Smooth muscle cell (in vitro differentiated cells): ENCODE data around the gene PTPRN2. TPM values are rescaled to one million over a fixed set of nuclear protein-coding genes. Genes with fewer than 3 reads are reported as not detected.

Source experiments
- DNase-seq: peaks from one replicate; lab custom pipeline; 2025; ENCODE audit not compliant: unreplicated experiment; lab: John Stamatoyannopoulos, UW
- H2AFZ ChIP-seq: fragments of 200-600 bp; sonication (generic); 2 replicates; pipeline ENCODE4 v1.6.0; 2016; ENCODE audit warnings: antibody characterized with exemption, low read depth, mild to moderate bottlenecking
- H3F3A ChIP-seq: fragments of 200-600 bp; sonication (generic); 2 replicates; pipeline ENCODE4 v1.6.0; 2017; ENCODE audit warnings: antibody characterized with exemption, low read depth
- H3K27ac ChIP-seq: fragments of 200-600 bp; sonication (generic); 2 replicates; pipeline ENCODE4 v1.5.1; 2016; ENCODE audit warnings: low read depth, mild to moderate bottlenecking
- H3K27me3 ChIP-seq: fragments of 200-600 bp; sonication (generic); 2 replicates; pipeline ENCODE4 v1.6.1; 2016; ENCODE audit warnings: low read depth, mild to moderate bottlenecking
- H3K36me3 ChIP-seq: fragments of 200-600 bp; sonication (generic); 2 replicates; pipeline ENCODE4 v1.5.1; 2016; ENCODE audit warnings: low read depth
- H3K4me1 ChIP-seq: fragments of 200-600 bp; sonication (generic); 2 replicates; pipeline ENCODE4 v1.5.1; 2016; ENCODE audit warnings: low read depth
- H3K4me2 ChIP-seq: fragments of 200-600 bp; sonication (generic); 2 replicates; pipeline ENCODE4 v1.6.0; 2016; ENCODE audit warnings: mild to moderate bottlenecking
- H3K4me3 ChIP-seq: fragments of 200-600 bp; sonication (generic); 2 replicates; pipeline ENCODE4 v1.5.1; 2016; ENCODE audit warnings: mild to moderate bottlenecking
- H3K79me2 ChIP-seq: fragments of 200-600 bp; sonication (generic); 2 replicates; pipeline ENCODE4 v1.6.0; 2016; ENCODE audit warnings: low read depth, mild to moderate bottlenecking
- H3K9ac ChIP-seq: fragments of 200-600 bp; sonication (generic); 2 replicates; pipeline ENCODE4 v1.6.0; 2016; ENCODE audit warnings: low read depth
- H3K9me3 ChIP-seq: fragments of 200-600 bp; sonication (generic); replicated peaks from 2 replicates; pipeline ENCODE4 v1.5.1; 2016; ENCODE audit warnings: low read depth
- H4K20me1 ChIP-seq: fragments of 200-600 bp; sonication (generic); 2 replicates; pipeline ENCODE4 v1.6.0; 2016; ENCODE audit warnings: low read depth
- WGBS: methylation state at CpG from one replicate; pipeline ENCODE4 v1.1.7; 2016; ENCODE audit warnings: low lambda C conversion rate; 5-methylcytosine and 5-hydroxymethylcytosine counted together
- polyA plus RNA-seq: library from polyadenylated mRNA; unstranded; fragments of >200 nt; fragmentation: Nextera tagmentation; extraction: Ambion mirVana; gene quantifications from 2 replicates; pipeline ENCODE4 v1.2.1, GENCODE V29; 2016
- total RNA-seq: library from RNA; depleted of rRNA; stranded (reverse); fragments of >200 nt; gene quantifications from 2 replicates; pipeline ENCODE4 v1.2.3, GENCODE V29; 2014
- TF ChIP-seq, protein P1 (sequence below): fragments of 200-600 bp; sonication (generic); IDR thresholded peaks from 2 replicates; pipeline ENCODE4 v1.5.1; 2017; ENCODE audit warnings: borderline replicate concordance, mild to moderate bottlenecking, antibody characterized with exemption; ENCODE audit not compliant: insufficient read depth, poor library complexity, severe bottlenecking

The PTPRN2 gene
- total and polyA plus RNA-seq, 2 experiments from 2014 or later: 0.09 to 0.87 TPM

DNA sequence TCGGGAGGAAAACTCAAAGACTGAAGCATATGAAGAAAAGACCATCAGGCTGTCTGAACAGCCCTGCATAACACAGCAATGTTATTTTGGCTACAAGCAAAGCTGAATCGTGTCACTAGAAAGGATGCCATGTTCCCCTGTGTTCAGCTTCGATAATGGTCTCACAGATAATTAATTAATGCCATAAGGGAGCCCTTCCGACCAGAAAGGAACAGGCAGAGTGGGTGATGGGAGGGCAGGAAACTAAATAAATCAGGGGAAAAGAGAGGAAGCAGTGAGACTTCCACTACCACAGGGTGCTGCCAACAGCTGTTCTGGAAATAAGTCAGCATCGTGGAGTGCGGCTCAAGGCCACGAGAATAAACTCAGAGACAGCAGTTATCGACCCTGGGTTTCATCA, 3.2 kb downstream of the PTPRN2 start:
- H3K27ac ChIP-seq: no peak overlapping the region
- DNase-seq: no peak
- H2AFZ ChIP-seq: no peak overlapping the region
- no peak overlapping the region for H3K4me2 ChIP-seq
- H4K20me1 ChIP-seq: no peaks in the 10 kb centered on the region
- peaks cover 48% of the 10 kb centered on the region for H3K27me3 ChIP-seq
- H3K9me3 ChIP-seq: no peaks in the 10 kb centered on the region
- H3K79me2 ChIP-seq: no peaks in the 10 kb centered on the region
- TF ChIP-seq, protein P1, sequence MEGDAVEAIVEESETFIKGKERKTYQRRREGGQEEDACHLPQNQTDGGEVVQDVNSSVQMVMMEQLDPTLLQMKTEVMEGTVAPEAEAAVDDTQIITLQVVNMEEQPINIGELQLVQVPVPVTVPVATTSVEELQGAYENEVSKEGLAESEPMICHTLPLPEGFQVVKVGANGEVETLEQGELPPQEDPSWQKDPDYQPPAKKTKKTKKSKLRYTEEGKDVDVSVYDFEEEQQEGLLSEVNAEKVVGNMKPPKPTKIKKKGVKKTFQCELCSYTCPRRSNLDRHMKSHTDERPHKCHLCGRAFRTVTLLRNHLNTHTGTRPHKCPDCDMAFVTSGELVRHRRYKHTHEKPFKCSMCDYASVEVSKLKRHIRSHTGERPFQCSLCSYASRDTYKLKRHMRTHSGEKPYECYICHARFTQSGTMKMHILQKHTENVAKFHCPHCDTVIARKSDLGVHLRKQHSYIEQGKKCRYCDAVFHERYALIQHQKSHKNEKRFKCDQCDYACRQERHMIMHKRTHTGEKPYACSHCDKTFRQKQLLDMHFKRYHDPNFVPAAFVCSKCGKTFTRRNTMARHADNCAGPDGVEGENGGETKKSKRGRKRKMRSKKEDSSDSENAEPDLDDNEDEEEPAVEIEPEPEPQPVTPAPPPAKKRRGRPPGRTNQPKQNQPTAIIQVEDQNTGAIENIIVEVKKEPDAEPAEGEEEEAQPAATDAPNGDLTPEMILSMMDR: no peak
- H3K9ac ChIP-seq: no peak overlapping the region
- no peak overlapping the region for H3K4me3 ChIP-seq
- no peaks in the 10 kb centered on the region for H3K36me3 ChIP-seq
- no peaks in the 10 kb centered on the region for H3F3A ChIP-seq
- no peaks in the 10 kb centered on the region for H3K4me1 ChIP-seq
- 83% methylated on average over 8 of the region's 8 CpGs for WGBS

DNA sequence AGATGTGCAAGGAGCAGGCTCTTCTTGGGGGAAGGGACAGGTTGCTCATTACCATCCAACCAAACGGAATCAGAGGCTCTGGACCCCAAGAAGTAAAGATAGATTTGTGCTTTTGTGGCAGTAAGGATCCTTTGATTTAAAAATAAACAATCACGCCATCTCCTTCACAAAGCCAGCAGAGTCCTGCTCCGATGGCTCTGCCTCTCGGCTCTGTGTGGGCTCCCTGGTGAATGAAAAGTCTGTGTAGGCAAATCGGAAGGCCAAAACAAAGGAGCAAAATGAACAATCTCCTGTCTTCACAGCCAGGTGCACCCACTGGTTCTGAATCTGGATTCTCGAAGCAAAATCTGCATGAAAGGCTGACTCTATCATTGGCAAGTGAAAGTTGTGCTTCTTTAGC, 3.8 kb downstream of the PTPRN2 start:
- peaks cover 43% of the 10 kb centered on the region for H3K27me3 ChIP-seq
- no peak overlapping the region for H3K4me3 ChIP-seq
- no peaks in the 10 kb centered on the region for H4K20me1 ChIP-seq
- no peaks in the 10 kb centered on the region for H3F3A ChIP-seq
- H3K27ac ChIP-seq: no peak overlapping the region
- no peaks in the 10 kb centered on the region for H3K4me1 ChIP-seq
- H3K79me2 ChIP-seq: no peaks in the 10 kb centered on the region
- no peak overlapping the region for H3K9ac ChIP-seq
- TF ChIP-seq, protein P1: no peak
- no peak overlapping the region for H3K4me2 ChIP-seq
- WGBS: 76% methylated on average over 6 of the region's 6 CpGs
- H2AFZ ChIP-seq: no peak overlapping the region
- H3K9me3 ChIP-seq: no peaks in the 10 kb centered on the region
- DNase-seq: no peak
- no peaks in the 10 kb centered on the region for H3K36me3 ChIP-seq

DNA sequence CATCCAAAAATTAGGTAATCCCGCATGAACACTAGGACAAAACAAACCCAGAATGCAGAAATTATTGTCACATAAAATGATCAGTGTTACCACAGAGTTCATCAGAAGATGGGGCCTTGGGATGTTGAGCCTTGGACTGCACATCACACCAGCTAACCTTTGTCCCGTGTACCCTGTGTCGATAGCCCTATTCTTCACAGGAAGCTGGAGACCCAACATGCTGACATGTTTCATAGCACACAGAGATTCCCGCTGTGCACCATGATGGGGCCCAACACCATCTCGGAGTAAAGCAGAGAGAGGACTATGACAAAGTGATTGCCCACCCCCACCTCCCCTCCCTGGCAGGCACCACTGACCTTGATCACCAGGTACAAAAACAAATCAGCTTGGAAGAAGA, 4.5 kb downstream of the PTPRN2 start:
- no peaks in the 10 kb centered on the region for H4K20me1 ChIP-seq
- TF ChIP-seq, protein P1: no peak
- 92% methylated on average over 5 of the region's 5 CpGs for WGBS
- DNase-seq: no peak
- H3F3A ChIP-seq: no peaks in the 10 kb centered on the region
- no peak overlapping the region for H3K4me3 ChIP-seq
- H3K4me1 ChIP-seq: no peaks in the 10 kb centered on the region
- no peak overlapping the region for H3K9ac ChIP-seq
- no peaks in the 10 kb centered on the region for H3K9me3 ChIP-seq
- no peaks in the 10 kb centered on the region for H3K36me3 ChIP-seq
- no peak overlapping the region for H3K4me2 ChIP-seq
- H2AFZ ChIP-seq: no peak overlapping the region
- no peak overlapping the region for H3K27ac ChIP-seq
- no peaks in the 10 kb centered on the region for H3K79me2 ChIP-seq
- peaks cover 37% of the 10 kb centered on the region for H3K27me3 ChIP-seq

DNA sequence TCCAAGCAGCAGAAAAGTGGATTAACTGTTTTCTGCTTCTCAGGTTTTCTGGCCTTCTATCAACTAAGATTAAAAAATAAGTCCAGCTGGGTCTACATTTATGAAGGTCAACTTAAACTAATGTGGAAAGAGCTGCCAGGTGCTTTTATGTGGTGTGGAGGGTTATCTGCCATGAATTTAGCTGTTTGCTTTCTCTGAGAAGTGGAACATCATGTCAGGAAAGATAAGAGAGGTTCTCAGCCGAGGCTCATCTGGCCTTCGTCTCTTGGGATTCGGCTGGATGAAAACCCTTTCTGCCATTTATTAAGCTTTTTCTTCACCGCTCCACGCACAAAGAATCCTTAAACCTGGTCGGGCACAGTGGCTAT, 5.5 kb downstream of the PTPRN2 start:
- no peaks in the 10 kb centered on the region for H4K20me1 ChIP-seq
- 89% methylated on average over 5 of the region's 6 CpGs for WGBS

More for the DNA sequence above, 5.5 kb downstream of the PTPRN2 start:
- Histone ChIP-seq H3K4me2 (no peak overlapping the region), H3K4me3 (no peak overlapping the region), H3K27me3 (peaks cover 34% of the 10 kb centered on the region), H2AFZ (no peak overlapping the region), H3K9ac (no peak overlapping the region), H3K36me3 (no peaks in the 10 kb centered on the region), H3K4me1 (no peaks in the 10 kb centered on the region), H3K79me2 (no peaks in the 10 kb centered on the region), H3K9me3 (no peaks in the 10 kb centered on the region), H3K27ac (no peak overlapping the region), H3F3A (no peaks in the 10 kb centered on the region)
- TF ChIP-seq, protein P1: no peak
- DNase-seq: no peak
